NK-92 (cell line): ENCODE results near the gene SELL.
"Not testable (repeated sequence)": the region's sequence is repeated elsewhere in the genome, so short reads cannot be mapped to it uniquely, and the experiment has no call there.

Experiments
- DNase-seq: peaks from one replicate; lab custom pipeline; 2025; ENCODE audit not compliant: unreplicated experiment; lab: John Stamatoyannopoulos, UW

SELL gene

DNA sequence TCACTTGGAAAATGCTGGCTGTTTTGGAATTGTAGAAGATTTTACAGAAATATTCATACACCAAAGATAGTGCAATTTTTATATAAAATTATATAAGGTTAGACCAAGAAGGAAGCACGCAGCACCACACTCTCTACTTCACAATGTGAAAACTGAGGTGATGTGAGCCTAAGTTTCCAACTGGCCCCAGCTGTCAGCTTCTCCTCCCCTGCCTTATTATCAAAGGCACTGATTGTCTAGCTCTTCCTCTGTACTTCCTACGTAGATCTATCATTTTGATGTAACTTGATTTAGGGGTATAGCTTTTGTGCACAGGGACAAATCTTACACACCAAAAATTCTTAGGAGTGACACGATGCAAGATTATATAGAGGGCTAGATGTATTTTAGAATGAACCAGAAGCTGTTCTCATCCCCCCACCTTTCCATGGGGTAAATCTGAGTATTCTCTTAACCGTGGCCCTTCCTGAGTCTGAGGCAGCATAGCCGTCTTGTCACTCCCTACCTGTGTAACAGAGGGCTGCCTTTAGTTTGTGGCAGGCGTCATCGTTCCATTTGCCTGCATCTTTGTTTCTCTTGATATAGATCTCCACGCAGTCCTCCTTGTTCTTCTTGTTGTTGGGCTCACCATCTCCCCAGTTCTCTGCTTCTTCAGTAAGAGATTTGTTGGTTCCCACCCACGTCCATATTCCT, 3.4 kb downstream of the SELL start:
- DNase-seq: no peak

DNA sequence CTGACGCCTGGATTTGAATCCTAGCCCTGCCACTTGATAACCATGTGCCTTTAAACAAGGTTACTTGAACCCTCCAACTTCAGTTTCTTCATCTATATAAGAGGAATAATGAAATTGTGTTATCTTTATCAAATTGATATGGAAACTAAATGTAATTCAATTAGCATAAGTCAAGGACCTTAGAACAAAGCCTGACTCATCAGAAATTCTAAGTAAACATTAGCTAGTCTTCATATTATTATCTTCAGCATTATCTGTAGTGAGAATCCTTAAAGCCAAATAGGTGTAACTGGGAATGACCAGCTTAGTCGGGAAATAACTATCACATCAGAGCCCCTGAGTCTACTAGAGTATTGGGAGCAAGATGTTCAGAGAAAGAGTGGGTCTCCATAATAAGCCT, 6.6 kb downstream of the SELL start:
- DNase-seq: no peak

DNA sequence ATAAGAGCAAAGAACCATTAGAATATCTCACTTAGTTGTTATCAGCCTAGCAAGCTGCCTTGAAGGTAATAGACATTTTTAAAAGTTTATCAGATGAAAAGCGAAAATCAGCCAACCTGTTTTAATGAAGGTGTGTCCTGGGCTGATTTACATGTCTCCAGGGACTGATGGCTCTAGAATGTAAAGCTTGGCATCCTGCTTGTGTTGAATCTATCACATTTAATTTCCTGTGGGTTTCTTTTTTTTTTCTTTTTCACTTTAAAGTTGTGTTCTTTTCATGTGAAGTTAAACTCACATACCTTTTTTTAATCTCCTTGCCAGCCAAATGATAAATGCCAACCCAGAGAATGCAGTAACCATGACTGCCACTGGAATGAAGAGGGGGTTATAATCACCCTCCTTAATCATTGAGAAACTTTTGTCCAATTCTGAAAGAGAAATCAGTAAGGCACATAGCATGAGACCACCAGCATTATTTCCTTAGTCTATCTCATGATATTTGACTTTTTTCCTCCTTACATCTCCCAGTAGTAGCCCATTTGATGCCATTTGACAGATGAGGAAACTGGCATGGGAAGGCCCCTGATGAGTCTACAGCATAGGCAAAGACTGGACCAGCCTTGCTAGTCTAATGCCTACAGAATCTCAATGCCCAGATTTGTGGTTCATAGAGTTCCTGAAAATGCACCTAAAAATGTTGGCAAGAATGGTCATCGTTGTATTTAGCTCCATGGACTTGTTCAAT, 10.0 kb downstream of the SELL start:
- no peak for DNase-seq

DNA sequence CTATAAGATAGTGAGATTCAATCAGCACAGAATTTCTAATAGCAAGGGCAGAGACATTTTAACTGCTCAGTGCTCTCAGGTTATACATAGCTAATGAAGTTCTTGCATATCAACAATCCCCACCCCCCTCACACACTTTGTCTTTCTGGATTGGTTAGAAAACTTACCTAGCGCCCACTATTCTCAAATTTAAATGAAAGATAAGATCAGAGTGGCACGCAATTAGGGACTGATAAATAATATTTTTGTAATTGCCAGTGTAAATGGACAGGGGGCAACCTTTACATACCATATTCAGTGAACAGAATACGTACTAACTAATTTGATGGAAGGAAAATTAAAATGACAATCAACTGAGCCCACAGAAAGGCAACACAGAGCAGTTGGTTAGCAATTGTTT, 11.7 kb downstream of the SELL start:
- no peak for DNase-seq

DNA sequence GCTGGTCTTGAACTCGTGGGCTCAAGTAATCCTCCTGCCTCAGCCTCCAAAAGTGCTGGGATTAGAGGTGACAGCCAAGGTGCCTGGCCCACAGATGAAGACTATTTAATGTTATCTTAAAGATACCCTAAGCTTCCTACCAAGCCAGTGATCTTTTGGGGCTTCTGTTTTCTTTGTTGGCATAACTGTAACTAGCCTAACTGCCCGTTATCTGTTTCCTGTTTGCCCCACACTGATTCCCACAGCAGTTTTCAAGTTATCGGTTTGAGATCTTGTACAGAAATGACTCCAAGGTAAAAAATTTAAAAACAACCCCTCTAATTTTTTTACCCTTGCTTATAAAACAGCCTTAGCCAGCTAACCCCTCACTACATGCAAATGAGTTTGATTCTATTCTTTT, 12.4 kb downstream of the SELL start:
- DNase-seq: no peak

DNA sequence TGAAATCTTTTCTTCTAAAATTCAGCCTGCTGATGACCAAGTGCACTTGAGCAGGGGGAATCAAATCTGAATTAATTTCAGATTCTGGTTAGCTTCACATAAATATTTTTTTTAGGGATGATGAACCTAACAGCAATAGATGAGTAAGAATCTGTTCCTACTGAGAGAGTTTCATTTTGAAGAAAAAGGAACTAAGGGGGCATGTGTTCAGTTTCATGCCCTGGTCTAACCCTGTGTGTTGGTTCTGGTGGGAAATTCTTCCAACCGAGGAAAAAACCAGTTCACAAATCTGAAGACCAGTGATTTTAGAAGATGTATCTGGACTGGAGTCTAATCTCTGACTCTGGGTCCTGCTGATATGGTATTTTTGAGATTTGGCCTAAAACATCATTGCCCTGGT, 13.7 kb downstream of the SELL start:
- DNase-seq: no peak

DNA sequence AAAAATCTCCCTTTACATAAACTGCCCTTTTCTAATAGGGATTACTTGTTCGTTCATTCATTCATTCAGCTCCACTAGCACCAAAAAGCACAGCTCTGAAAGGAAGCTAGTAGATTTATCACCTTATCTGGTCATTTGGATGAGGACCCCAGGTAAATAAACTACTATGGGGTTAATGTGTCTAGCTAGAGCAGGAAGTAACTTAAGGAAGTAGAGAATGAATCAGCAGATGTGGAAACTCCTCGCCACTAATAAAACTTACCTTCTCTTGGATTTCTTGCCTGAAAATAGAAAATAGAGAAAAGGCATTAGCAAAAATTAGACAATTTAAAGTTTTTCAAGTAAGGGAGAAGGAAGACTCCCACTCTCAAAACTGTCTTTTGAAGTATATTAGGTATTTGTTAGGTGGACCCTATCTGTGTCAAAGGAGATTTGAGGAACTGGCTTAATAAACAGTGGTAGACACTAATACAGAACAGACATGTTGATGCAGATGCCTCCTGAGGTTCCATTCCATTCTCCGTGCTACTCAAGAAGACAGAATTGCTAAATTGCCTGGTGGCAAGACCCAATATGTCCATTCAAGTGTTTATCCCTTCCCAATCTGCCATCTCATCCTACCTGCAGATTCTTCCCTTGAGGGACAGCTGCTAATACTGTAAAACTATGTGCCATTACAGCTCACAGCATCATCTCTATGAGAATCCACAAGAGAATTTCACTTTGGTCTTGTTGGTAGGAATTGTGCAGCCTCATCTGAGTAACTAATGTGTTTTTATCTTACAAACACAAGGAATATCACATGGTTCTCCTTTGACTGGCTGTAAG, 14.9 kb downstream of the SELL start:
- DNase-seq: no peak

DNA sequence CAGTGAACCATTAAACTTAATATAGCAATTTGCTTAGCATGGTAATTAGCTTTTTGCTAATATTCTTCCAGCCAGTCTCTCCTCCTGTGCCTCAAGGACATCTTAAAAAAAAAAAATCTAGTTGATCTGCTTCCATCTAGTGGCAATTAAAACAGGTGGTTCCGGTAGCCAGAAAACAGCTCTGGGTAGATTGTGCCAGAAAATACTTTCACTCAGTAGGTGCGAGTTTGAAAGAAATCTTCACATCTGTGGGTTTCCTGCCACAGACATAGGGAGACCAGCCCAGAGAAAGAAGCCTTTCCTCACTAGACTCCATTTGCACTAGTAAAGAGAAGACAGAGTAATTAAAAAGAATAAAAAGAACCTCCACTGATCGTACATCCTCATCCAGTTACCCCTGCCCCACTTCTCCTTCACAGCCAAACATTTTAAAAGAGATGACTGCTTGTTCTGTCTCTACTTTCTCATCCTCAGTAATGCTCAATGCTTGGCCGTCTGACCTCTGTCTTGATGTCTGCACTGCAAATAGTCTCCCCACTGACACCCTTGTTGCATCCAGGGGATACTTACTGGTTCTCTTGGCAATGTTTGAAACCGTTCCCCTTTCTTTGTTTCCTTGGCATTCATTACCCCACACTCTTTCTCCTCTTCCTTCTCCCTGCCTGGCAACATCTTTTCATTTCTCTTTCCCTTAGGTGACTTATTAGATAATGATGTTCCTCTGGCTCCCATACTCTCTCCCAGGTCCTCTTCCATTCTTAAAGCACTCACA, 16.9 kb downstream of the SELL start:
- DNase-seq: no peak

DNA sequence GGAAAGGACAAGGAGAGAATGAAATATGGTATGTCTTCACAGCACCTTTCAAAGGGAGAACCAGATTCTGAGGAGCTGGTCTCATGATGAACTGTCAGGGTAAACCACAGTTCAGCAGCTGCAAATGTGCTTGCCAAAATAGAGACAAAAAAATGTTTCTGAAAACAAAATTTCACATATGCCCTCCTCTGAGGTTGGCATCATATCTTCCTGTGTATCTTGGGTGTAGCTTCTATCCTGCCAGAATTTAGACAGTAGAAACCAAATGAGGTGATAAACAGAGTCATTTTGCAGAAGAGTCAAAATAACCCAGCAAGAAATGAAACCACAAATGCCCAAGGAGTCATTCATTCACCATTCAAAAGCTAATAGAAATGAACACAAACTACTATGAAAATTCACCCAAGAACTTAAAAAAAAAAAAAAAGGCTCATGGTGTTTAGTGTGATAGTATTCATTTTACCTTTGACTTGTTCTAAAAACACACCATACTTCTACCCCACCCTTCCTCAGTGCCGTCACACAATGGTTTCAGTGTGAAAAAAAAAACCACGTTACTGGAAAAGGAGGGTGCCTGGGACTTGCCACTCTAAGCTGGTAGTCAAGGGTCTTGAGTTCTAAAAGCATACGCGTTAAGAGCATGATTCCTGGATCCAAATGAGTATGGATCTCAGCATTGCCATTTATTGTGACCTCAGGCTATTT, 18.5 kb downstream of the SELL start:
- DNase-seq: no peak

DNA sequence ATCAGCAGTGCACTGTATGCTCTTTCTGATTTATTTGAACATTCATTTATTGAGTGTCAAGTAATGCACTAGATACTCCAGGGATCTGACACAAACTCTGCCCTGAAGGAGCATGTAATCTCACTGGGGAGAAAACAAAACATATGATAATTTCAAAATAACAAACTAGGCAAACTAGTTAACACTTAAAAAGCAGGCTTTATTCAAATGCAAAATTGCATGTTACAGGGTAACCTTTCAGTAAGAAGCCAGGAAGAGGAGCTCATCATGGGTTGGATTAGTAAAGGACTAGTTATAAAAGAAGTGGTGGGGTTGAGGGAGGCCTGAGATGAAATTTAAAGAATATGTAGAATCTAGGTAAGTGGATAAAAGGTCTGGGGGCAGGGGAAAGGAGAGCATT, 20.9 kb downstream of the SELL start:
- no peak for DNase-seq

DNA sequence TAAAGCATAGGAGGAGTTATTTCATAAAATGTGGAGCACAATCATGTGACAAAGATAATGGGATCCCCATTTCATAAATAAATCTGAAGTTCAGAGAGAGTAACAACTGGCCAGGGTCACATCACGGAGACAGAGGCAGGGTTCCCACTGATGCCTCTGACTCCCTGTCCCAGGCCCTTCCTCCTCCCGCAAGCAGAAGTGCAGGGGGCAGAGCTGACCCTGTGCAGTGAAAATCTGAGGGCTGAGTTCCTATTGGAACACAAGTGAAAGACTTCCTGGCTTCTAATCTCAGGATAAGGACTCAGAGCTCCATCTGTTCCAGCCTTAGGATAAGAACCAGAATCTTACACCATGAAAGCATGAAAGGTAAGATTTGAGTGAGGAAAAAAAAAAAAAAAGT, 22.0 kb downstream of the SELL start:
- no peak for DNase-seq

DNA sequence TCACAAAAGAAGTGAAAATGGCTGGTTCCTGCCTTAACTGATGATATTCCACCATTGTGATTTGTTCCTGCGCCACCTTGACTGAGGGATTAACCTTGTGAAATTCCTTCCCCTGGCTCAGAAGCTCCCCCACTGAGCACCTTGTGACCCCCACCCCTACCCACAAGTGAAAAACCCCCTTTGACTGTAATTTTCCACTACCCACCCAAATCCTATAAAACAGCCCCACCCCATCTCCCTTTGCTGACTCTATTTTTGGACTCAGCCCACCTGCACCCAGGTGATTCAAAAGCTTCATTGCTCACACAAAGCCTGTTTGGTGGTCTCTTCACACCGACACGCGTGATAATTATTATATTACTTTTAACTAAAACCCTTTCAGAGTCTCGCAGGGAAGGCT, 23.0 kb downstream of the SELL start:
- not testable (repeated sequence) for DNase-seq

DNA sequence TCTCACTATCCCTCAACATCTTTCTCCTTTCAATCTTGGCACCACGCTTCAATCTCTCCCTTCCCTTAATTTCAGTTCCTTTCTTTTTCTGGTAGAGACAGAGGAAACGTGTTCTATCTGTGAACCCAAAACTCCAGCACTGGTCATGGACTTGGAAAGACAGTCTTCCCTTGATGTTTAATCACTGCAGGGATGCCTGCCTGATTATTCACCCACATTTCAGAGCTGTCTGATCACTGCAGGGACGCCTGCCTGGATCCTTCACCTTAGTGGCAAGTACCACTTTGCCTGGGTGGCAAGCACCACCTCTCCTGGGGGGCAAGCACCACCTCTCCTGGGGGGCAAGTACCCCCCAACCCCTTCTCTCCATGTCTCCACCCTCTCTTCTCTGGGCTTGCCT, 27.8 kb downstream of the SELL start:
- no peak for DNase-seq

DNA sequence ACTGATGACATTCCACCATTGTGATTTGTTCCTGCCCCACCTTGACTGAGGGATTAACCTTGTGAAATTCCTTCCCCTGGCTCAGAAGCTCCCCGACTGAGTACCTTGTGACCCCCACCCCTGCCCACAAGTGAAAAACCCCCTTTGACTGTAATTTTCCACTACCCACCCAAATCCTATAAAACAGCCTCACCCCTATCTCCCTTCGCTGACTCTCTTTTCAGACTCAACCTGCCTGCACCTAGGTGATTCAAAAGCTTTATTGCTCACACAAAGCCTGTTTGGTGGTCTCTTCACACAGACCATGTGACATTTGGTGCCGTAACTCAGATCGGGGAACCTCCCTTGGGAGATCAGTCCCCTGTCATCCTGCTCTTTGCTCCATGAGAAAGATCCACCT, 28.3 kb downstream of the SELL start:
- not testable (repeated sequence) for DNase-seq

DNA sequence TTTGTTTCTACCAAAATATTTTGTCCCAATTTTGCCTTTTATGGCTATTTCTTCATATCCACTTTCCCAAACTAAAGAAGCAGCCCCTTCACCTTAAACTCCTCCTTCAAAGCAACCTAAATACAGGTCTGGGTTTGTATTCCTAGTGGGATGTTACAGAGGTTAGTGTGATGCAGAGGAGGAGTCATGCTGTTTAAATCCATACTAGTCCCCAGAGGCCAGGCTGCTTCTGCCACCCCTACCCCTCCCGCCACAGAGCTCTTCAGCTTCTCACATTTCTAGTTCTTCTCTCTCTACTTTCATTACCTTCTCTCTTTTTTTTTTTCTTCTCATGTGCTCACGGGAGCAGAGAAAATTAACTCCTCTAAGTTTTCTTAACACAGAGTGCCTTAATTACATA, 29.3 kb downstream of the SELL start:
- no peak for DNase-seq

DNA sequence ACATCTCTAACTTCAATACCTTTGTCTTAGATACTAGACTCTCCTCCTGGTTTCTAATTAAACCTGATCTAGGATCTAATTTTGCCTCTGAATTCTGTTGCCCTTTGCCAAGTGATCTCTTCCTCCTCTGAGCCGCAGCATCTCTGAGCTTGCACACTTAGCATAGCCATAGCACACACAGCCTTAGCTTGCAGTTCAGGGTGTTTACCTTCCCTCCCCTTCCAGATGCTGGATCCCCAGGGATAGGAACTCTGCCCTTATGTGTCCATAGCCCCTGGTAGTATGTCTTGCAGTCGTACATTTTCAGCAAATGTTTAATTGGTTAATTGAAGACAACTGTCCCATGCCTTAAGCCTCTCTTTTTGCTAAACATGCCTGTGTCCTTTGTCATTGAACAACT, 30.3 kb downstream of the SELL start:
- no peak for DNase-seq

DNA sequence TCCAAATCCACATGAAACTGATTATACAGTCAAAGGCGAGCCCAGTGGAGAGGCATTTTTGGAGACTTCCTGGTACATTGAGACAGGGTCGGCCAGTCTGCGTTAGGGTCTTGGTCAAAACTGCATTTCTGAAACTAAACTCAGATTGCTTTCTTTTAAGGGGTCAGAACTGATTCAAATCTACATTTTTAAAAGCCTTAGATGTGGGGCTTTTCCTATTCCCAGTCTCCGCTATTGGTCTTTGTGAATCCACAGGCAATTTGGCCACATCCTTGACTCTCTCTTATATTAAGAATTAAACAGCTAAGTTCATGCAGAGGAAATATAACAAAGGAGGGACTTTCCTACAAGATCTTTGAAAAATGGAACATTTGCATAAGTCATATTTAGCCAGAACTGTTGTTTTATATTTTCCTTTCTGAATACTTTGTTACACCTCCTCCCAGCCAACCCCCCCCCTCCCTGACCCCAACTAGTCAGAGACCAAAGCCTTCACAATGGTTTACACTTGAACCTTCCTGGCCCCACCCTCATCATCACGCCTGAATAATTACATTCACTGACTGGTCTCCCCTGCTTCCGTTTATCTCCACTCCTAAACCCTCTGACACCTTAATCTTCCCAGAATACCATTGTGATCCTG, 30.9 kb downstream of the SELL start:
- no peak for DNase-seq

DNA sequence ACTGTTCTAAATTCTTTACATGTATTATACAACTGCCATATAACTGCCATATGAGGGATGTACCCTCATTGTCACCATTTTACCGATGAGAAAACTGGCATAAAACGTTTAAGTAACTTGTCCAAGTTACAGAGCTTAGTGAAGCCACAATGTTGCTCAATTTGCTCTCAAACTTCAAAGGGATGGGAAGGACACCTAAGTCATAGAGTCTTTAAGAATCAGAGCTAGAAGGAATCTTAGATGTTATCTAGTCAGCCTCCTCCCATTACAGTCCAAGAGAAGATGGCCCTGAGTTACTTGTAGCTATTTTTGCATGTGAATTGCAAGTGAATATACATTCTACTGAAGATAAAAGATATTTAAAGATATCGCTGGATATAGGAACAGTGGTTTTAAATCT, 31.7 kb downstream of the SELL start:
- DNase-seq: no peak

DNA sequence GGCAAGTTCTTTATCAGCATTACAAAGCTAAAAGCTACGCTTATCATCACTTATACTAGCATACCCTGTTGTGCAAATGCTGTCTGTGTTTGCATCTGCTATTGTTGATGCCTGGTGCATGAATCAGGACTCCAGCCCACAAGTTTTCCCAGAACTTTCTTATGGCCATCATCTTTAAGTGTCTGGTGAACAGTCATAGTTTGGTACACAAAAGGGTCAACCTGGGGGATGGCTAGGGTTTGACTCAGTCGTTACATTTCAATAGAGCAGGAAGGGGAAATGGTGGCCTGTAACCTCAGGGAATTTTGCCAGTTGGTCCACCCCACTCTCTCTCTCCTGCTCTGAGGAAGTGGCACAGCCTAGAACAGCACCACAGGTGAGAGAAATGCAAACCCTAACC, 35.4 kb downstream of the SELL start:
- DNase-seq: no peak

DNA sequence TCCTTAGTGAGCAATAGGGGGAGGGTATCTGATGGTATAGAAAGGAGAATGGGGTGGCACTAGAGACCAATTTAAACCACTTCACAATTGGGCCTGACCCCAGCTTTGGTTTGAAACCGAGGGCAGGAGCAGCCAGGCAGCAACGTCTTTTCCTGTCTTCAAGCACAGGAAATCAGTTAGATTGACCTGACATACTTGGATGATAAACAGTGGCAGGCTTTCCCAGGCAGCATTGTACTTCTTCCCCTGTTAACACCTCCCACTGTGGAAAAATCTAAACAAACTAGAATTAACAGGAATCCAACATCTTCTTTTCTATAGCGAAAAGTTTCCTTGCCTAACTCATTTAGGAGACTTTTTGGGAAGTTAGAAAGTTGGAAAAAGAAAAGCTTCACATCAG, 40.6 kb downstream of the SELL start:
- no peak for DNase-seq
